GM12878 (cell line): Measurements from ENCODE around the gene BLTP3B. TPM values are rescaled to one million over a fixed set of nuclear protein-coding genes. Genes with fewer than 3 reads are reported as not detected.

Experiments used
- ATF2 ChIP-seq: IDR thresholded peaks from 2 replicates; pipeline ENCODE4 v1.6.1; 2012; ENCODE audit warnings: low read length, inconsistent platforms
- CUX1 ChIP-seq: IDR thresholded peaks from 2 replicates; pipeline ENCODE4 v1.6.1; 2012; ENCODE audit warnings: improper control_type of control experiment, low read depth, low read length; ENCODE audit not compliant: insufficient replicate concordance
- IRF4 ChIP-seq: IDR thresholded peaks from 2 replicates; pipeline ENCODE4 v1.6.1; 2011; ENCODE audit warnings: low read depth, low read length
- NFIC ChIP-seq: IDR thresholded peaks from 2 replicates; pipeline ENCODE4 v1.6.1; 2012; ENCODE audit warnings: low read depth, mild to moderate bottlenecking, inconsistent platforms, low read length, moderate library complexity
- PAX8 ChIP-seq: fragments of 450-650 bp; IDR thresholded peaks from 2 replicates; pipeline ENCODE4 v1.6.1; 2017; ENCODE audit warnings: mild to moderate bottlenecking, moderate library complexity
- PML ChIP-seq: IDR thresholded peaks from 2 replicates; pipeline ENCODE4 v1.6.1; 2012; ENCODE audit warnings: low read length, inconsistent platforms
- RAD21 ChIP-seq: IDR thresholded peaks from 2 replicates; pipeline ENCODE4 v1.6.1; 2011; ENCODE audit warnings: mild to moderate bottlenecking, low read depth, low read length, moderate library complexity; ENCODE audit not compliant: insufficient read depth
- REST ChIP-seq: IDR thresholded peaks from 2 replicates; pipeline ENCODE4 v1.6.1; 2012; ENCODE audit warnings: mild to moderate bottlenecking, low read depth, low read length
- SIN3A ChIP-seq: IDR thresholded peaks from 2 replicates; pipeline ENCODE4 v1.6.1; 2012; ENCODE audit warnings: low read depth, low read length, improper control_type of control experiment
- SKIL ChIP-seq: fragments of 450-650 bp; IDR thresholded peaks from 2 replicates; pipeline ENCODE4 v1.6.1; 2017; ENCODE audit warnings: mild to moderate bottlenecking, low read depth, inconsistent platforms; ENCODE audit not compliant: poor library complexity, severe bottlenecking
- SMAD1 ChIP-seq: fragments of 450-650 bp; IDR thresholded peaks from 2 replicates; pipeline ENCODE4 v1.6.1; 2018; ENCODE audit warnings: mild to moderate bottlenecking, low read depth; ENCODE audit not compliant: partially characterized antibody
- SMAD5 ChIP-seq: IDR thresholded peaks from 2 replicates; pipeline ENCODE4 v1.6.1; 2016; ENCODE audit warnings: antibody characterized with exemption, low read depth
- ZBTB33 ChIP-seq: fragments of 450-650 bp; IDR thresholded peaks from 2 replicates; pipeline ENCODE4 v1.6.1; 2017; ENCODE audit warnings: mild to moderate bottlenecking
- polyA plus RNA-seq, 11 experiments: library from polyadenylated mRNA; depleted of rRNA in 4 of 11; unstranded in 6 of 11; stranded (reverse) in 5 of 11; fragments of >200 nt; fragmentation: Nextera tagmentation in 4 of 11; fragmentation: Illumina TruSeq in 1 of 11; extraction: Ambion mirVana in 4 of 11; extraction: Trizol in 1 of 11; gene quantifications; 1 replicate in 1 of 11; 2 replicates in 10 of 11; pipeline versions ENCODE4 v1.2.1 to v1.2.3, GENCODE V29; 2011 to 2016; ENCODE audit warnings: inconsistent platforms in 2 of 11, missing spikeins in 2 of 11, low read depth in 1 of 11
- total RNA-seq, 4 experiments: library from RNA; depleted of rRNA in 3 of 4; stranded (reverse); fragments of >200 nt in 3 of 4; fragmentation: Illumina TruSeq in 1 of 4; extraction: Trizol in 1 of 4; gene quantifications; 2 replicates each; pipeline versions ENCODE4 v1.2.1 to v1.2.3, GENCODE V29; 2013 to 2021

BLTP3B gene
- total and polyA plus RNA-seq, 10 of the 15 experiments (the other 5 are each of a cell fraction or from before 2014, with no cell fraction given), result 3.6 to 23.6 (median 17.0) TPM

- TF ChIP-seq REST, result no peak
- TF ChIP-seq ZBTB33, result no peak
- TF ChIP-seq CUX1, result no peak
- TF ChIP-seq SMAD1, result no peak
- TF ChIP-seq SMAD5, result no peak
- no peak for TF ChIP-seq SIN3A
- TF ChIP-seq RAD21, result no peak
- TF ChIP-seq IRF4, result no peak
- no peak for TF ChIP-seq ATF2
- no peak for TF ChIP-seq PML
- TF ChIP-seq PAX8, result no peak
- TF ChIP-seq NFIC, result no peak
- no peak for TF ChIP-seq SKIL
Observed at GRCh38 chr12:100101000-100101399, 41.7 kb downstream of the BLTP3B start (continued).
